Activated CD4-positive, alpha-beta T cell treated with anti-CD3 and anti-CD28 coated beads, Interleukin-2, amount 50 U/mL, for 1 hour (primary cell): ENCODE measurements around the gene AOPEP.

Source experiments
- DNase-seq: peaks from one replicate; pipeline ENCODE4 v3.0.0-alpha.2; 2020

AOPEP gene

DNA sequence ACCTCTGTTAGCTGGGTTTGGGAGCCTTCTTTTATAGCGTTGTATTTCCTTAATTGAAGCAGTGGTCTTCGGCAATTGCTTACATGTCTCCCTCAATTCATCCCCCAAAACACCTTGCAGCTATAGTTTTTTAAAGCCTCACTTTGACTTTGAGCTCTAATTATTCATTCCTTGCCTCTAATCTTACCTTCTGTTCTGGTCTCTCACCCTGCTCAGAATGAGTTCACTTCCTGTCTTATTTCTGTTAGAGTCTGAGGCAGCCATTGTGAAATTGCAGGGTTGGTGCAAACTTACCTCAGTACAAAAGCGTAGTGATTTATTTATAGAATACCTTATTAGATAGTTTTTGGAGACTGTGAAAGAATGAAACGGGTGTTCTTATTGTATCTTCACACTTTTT, 35.0 kb downstream of the AOPEP start:
- DNase-seq, result no peak

DNA sequence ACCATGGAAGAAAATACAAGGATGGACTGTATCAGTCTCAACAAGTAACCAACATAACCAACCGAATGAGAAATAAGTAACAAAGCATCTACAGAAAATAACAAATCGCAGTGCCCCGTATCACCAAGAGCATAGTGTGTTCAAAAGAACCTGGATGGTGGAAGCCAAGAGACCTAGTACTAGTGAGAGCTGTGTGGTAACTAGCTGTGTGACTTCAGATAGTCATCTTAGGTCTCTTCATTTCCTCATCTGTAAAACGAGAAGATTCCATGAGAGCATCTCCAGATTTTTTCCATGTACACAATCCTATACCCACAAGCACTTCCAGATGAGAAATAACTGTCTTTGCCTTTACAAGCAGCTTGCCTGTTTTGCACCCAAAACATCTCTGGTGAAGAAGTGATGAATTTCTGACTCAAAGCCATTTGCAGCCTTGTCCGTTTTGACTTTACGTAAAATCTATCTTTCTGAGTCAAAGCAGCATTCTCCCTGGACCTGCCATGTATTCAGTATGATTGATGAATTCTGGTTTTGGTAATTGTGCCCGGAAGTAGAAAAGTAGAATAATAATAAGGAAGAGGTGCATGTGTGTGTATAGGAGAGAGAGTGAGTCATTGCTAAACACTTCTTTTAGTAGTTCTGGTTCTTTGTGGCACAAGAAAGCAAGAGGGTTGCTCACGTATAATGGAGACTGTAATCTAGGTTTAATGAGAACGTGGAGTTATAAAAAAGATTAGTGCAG, 41.0 kb downstream of the AOPEP start:
- no peak for DNase-seq

DNA sequence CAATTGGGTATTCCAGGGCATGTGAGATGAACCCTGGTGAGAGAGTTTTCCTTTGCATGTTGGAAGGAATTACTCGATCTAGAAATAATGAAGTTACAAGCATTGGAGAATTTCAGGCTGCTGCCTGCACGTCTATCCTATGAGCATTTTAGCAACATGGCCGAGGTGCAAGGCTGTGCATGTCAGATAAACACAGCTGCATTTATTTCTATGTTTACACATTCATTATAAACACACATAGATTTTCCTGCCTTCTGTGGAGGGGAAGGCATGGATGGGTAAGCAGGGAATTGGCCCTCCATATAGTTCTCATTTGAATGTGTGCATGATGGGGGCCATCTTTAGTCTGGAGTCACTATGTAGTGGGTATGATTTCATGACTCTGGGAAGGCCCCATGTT, 42.3 kb downstream of the AOPEP start:
- DNase-seq, result no peak

DNA sequence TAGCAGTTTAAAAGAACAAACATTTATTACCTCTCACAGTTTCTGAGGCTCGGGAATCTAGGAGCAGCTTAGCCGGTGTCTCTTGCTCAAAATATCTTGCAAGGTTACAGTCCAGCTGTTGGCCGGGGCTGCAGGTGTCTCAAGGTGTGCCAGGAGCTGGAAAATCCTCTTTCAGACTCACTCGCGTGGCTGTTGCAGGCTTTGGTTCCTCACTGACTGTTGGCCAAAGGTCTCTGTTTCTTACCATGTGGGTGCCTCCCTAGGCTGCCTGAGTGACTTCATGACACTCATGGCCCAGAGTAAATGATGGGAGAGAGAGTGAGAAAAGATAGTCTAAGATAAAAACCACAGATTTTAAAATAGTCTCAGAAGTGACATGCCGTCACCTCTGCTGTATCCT, 43.8 kb downstream of the AOPEP start:
- no peak for DNase-seq

DNA sequence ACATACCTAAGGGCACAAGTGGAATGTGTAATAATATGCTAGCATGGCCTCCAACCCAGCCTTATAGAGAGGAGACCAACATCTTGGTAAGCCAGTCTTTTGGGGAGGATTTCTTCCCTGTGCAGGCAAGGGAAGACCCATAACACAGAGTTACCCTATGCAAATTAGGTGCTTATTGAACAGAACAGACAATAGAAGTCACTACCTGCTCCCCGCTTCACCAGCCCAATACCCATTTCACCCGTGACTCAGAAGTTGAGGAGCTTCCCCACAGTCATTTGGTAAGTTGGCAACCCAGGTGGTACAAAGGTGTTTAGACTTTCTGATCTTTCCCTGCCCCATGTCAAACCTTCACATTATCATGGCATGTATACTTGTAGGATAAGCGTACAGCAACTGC, 44.6 kb downstream of the AOPEP start:
- no peak for DNase-seq

DNA sequence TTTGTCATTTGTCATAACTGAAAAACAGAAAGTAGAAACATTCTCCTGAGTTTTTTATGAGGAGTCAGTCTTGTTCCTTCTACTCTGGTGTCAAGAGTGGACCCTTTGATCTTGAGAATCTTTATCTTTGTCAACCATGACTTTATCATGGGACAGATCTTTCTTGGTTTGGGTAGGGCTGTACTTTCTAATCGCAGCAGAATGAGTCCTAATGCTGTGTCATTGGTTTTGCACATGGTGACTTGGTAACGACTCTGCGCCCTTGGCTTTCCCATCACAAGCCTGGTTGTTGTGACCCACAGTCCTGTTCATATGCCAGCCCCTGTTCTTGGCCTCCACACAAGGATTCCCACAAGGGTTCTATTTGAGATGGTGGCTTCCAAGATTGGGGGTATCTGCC, 45.6 kb downstream of the AOPEP start:
- DNase-seq, result no peak

DNA sequence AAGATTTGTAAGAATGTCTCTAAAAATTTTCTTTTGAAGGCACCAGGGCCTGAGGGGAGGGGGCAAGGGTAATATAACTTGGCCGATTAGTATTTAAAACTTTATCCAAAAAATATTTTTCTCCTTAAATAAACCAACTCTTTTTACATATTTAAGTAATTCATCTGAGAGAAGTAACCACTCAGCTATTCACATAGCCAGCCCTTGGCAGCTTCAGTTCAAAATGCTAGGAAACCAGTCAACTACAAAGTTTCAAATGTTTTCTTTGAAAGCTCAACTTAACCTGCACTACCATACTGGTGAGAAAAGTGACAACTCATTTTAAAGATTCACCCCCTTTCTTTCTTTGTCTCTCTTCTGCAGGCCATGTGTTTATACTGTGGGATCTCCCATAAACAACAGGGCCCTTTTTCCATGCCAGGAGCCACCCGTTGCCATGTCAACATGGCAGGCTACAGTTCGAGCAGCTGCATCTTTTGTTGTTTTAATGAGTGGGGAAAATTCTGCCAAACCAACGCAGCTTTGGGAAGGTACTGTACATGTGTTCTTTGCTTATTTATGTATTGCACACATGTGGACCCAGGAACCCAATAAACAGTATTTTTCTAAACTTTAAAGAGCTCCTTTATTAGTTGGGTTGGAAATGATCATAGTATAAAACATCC, 46.3 kb downstream of the AOPEP start:
- DNase-seq, result no peak

DNA sequence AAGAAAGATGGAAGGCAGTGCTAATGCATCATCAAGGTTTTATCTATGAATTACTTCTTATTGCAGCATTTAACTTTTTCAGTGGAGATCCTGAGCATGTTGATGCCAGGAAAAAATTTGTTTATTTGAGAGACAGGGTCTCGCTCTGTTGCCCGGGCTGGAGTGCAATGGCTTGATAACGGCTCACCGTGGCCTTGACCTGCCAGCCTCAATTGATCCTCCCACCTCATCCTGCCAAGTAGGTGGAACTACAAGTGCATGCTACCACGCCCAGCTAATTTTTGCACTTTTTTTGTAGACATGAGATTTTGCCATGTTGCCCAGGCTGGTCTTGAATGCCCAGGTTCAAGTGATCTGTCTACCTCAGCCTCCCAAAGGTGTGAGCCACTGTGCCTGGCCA, 47.2 kb downstream of the AOPEP start:
- no peak for DNase-seq

DNA sequence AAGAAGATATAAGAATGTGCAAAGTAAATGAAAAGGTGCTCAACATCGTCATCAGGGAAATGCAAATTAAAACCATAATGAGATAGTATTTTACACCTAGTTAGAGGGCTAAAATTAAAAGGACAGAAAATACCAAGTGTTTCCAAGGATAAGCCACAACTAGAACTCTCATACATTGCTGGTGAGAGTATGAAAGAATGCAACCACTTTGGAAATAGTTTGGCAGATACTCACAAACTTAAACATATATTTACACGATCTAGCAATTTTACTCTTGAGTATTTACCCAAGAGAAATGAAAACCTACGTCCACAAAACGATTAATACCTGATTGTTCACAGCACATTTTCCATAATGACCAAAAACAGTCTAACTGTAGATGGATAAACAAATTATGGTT, 51.5 kb downstream of the AOPEP start:
- DNase-seq, result no peak

DNA sequence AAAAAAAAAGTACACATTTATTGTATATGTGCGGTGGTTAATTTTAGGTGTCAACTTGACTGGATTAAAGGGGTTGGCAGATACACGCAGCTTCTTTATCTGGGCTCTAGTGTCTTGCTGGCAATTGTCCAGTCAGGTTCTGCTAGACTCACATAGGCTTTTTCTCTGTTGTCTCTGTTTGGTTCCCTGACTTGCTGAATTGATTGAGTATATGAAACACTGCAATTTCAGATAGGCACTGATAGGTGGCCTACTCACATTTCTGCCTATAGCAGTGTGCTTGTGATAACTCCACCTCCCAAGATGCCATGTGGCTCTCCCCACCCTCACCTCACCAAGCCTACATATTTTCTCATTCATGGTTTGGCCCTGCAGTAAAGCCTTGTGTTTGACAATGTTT, 52.5 kb downstream of the AOPEP start:
- DNase-seq, result no peak

DNA sequence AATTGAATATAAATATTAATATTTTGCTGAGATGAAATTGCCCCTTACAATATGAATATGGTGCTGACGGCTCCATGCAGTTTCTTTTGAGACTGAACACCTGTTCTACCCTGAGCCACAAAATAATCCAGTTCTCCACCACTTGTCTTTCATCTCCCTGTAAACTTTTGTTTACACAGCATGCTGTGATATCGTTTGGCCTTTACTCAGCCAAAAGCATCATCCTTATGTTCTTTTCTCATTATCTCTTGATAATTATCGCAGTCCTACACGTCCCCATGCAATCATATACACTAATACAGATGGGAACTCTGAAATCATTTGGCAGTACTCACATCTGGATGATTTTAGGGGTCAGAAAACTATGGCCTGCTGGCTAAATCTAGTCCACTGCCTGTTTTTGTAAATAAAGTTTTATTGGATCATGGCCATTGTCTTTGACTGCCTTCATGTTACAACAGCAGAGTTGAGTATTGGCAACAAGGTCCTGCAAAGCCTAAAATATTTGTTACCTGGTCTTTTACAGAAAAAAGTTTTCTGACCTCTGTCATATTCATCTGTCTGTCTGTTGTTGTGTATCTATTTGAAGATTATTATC, 53.3 kb downstream of the AOPEP start:
- DNase-seq, result no peak

DNA sequence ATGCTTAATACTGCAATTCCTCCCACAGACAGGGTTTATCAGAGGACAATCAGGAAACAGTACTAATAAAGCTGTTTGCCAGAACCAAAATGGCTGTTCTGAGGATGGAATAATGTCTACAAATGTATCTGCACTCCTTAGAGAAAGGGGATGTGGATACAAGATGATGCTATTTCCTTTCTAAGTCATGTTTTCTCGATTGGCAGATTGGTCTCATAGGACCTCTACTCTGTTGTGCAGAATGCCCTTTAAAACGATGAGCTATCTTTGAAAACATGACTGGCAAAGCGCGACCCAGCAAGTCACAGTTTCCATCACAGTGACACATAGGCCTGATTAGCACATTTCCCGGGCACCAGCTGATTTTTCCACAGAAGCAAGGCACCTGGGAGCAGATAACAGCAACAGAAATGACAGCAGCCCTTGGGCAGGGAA, 54.0 kb downstream of the AOPEP start:
- no peak for DNase-seq

DNA sequence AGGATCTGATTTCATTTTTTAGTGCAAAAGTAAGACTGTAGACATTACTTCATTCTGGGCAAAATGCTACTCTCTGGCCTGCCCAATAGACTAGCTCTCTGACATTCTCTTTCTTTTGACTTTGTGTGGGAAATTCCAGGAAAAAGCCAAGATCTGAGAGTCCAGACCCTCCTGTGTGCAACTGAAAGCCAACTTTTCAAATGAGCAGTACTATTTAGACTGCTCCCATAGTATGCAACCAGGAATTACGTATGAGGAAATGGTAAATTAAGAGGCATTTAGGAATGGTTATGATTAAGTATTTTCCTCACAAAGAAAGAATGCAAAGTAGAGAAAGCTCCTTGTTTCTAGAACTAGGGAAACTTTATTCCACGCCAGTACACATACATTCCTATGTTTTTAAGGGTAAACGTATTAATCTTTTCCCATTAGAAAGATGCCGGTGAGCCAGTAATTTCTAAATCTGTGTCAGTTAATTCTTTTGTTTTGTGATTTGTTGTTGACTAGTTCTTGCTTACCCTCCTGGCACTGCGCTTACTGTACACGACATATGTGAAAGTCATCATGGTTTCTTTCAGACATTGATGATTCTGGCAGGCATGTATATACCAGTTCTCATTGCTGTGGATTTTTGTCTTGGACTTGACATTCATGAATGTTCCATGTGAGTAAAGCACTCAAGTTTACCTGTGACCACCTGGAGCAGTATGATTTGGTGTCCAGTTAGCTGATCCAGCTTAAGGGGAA, 56.0 kb downstream of the AOPEP start:
- no peak for DNase-seq

DNA sequence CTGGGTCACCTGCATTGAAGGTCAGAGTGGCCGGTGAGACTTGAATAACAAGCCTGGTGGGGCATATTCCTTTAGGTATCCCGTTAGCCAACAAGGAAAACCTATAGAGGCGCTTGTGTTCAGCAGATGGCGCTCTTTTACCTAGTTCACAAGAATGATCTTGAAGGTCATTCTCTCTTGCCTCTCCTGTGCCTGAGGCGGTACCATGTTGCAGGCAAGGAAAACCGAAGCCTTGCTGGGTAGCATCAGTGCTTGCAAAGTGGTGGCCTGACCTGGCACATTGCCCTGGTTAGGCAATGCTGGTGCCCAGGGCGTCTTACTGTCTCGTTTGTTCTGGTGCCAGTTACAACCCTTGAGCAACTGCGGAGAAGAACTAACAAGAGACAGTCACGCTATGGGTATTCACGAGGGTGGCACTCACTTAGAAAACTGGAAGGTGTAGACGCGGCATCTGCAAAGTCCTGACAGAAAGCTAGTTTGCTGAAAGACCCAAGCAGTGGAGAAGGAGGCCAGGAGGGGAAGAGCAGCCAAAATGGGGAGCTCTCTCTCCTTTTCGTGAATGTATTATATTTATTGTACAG, 56.7 kb downstream of the AOPEP start:
- DNase-seq, result peak; percentile 33

DNA sequence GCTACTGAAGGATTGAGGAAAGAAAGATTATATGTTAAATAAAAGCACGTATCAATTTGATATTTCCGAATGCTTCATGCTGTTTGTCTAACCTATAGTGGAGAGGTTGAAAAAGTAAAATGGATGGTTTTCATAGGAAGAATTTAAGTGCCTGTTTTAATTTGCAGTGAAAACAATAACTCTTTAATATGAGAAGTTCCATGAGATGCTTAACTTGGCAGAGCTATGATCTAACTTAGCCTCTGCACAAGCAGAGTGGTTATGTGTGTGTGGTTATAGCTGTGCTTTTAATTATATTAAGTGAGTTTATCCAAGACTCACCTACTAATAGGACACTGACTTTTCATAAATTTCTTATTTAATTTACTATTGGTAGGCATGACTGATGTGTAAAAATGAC, 57.4 kb downstream of the AOPEP start:
- no peak for DNase-seq

DNA sequence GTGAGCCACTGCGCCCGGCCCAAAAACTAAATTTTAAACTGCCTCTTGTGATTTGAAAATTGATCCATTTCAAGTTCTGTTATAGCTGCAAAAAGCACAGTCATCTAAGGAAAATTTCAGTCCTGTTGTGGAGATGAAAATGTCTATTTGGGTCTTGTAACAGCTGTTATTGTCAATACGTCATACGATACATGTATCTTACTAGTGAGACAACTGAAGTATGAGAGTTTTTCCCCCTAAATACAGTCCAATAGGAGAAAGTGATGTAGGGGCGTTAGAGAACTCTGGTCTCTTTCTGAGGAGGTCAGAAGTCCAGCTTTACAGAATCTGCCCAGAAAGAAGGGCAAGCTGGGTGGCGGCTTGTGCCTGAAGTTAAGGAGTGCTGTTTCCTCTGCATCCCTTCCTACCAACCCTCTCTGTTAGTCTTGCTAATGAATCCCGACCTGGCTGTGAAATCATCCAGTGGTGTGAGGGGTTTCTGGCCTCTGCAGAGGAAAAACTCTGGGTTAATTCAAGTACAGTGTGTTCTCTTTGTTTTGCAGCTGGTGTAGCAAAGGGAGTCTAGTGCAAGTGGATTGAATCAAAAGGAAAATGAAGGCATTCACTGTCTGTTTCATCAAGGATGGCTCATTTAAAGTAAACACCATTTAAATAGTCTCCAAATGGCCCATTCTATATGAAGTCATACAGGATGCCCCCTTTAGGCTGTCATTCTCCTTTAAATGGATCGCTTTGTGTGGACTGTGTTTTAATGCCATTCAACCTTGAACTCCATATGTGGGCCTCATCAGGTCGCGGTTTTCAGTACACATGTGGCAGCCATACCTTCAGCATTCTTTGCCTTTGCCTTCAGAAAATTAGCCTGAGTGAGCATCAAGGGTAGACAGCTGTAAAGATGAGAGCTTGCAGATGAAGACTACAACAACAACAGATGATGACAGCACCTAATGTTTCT, 59.0 kb downstream of the AOPEP start:
- no peak for DNase-seq

DNA sequence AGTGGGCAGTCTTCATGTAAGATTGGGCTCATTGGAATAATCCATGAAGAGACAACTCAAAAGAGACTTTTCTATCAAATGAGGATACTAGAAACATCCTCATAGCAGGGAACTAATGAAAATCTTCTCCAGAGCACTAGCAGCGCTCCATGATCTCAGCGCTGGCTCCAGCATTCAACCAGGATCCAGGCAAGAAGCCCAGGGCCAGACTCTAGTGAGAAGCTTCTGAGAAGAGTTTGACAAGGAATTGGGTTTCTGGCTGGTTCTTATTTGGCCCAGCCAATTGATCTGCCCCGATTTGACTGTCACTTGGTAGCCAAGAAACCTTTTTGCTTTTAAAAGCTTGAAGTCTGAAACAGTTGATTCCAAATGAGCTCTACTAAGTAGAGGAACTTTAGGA, 60.1 kb downstream of the AOPEP start:
- no peak for DNase-seq

DNA sequence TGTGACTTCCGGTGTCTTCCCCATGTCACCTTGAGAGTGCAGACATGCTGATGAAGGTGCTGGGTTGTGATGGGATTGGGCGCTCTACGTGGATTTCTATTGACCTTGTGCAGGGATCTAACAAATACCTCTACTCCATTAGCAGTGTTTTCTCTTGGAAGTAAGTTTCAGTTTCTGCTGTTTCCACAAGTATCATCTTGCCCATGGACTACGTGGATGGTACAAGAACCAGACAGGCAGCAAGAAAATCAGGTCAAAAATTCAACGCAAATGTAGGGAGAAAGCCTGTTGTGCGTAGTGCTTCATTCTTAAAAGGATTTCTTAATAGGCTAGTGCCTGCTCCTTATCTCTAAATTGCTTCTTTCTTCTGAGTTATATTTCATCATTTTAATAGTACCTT, 60.8 kb downstream of the AOPEP start:
- no peak for DNase-seq

DNA sequence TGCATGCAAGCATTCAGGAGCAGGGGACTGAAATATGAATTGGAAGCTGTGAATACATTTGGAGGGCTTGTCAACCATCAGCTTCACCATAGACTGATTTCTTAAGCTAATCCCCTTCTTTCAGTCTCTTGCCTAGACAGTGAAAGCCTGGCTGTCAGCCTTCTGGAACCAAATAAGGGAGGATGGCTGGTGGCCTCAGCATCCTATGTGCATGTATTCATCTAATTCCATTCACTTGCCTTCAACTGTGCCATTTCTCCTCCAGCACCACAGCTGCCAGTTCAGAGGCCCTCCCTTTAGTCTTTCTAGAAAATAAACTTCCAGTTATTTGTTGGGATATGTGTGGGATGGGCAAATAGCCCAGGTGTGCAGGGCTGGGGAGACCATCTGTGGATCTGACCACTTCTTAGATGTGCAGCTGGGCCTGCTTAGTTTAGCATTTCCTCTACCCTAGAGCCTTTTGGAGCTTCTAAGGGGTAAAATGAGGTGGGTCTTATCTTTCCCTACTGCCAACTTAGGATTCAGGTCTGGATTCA, 62.1 kb downstream of the AOPEP start:
- no peak for DNase-seq

DNA sequence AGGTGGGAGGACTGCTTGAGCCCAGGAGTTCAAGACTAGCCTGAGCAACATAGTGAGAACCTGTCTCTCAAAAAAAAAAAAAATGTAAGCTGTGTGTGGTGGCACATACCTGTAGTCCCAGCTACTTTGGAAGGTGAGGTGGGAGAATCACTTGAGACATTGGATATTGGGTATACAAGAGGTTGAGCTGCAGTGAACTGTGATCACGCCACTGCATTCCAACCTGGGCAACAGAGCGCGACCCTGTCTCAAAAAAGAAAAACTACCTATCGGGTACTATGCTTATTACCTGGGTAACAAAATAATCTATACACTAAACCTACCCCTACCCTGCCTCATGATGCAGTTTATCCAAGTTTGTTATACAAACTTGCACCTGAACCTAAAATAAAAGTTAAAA, 64.9 kb downstream of the AOPEP start:
- no peak for DNase-seq

DNA sequence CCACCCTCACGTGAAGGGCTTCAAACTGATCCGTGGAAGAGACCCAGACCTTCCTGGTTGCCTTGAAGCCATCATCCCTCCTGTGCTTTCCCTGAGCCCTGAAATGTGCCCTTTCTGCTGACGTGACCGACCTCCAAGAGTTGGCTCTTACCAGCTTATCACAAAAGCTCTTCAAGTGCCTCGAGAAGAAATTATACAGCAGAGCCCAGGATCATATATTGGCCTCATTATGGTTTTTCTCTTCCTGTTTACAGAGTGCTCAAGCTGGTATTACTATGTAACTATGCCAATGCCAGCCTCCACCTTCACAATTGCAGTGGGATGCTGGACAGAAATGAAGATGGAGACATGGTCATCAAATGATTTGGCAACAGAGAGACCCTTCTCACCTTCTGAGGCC, 66.0 kb downstream of the AOPEP start:
- DNase-seq, result no peak
